Measurements from ENCODE around the gene ST3GAL6.
A peak's percentile ranks its signal among the peaks of the same experiment; 100 is the strongest.

ST3GAL6 gene

GRCh38 chr3:98814817-98815420 is 51.8 kb downstream of the ST3GAL6 start:
- H3K4me1 ChIP-seq (ENCODE audit: control insufficient read depth in 1 of 2, insufficient read depth in 2 of 2, low read length in 2 of 2): peaks cover 0 to 2% of the 10 kb centered on the region in 2 experiments
- no peaks in the 10 kb centered on the region for H3K79me1 ChIP-seq (ENCODE audit: low read length)
- no peak overlapping the region for H2AFZ ChIP-seq (ENCODE audit: insufficient read depth, low read length, poor library complexity)
- H2AK5ac ChIP-seq (ENCODE audit: low read length): no peak overlapping the region
- H2BK5ac ChIP-seq (ENCODE audit: low read depth, low read length, poor library complexity): no peak overlapping the region
- no peak overlapping the region for H3K18ac ChIP-seq (ENCODE audit: low read length)
- H3K79me2 ChIP-seq (ENCODE audit: control insufficient read depth, insufficient read depth, low read length, poor library complexity): no peaks in the 10 kb centered on the region
- H3K36me3 ChIP-seq (ENCODE audit: control insufficient read depth in 1 of 2, insufficient read depth in 2 of 2, low read length in 2 of 2): peaks cover 2 to 4% of the 10 kb centered on the region in 2 experiments
- DNase-seq: peak in 1 of 2 donors; percentile 44
- H2BK120ac ChIP-seq (ENCODE audit: insufficient read depth, low read length, poor library complexity): no peak overlapping the region
- H4K12ac ChIP-seq (ENCODE audit: low read depth, low read length): no peak overlapping the region
- H3K23ac ChIP-seq (ENCODE audit: low read length): no peak overlapping the region
- H3K14ac ChIP-seq (ENCODE audit: low read length): no peak overlapping the region
- H3K4ac ChIP-seq (ENCODE audit: low read depth, low read length): no peak overlapping the region
- H4K91ac ChIP-seq (ENCODE audit: low read depth, low read length): no peak overlapping the region
- H3K9ac ChIP-seq (ENCODE audit: low read length): no peak overlapping the region
- no peaks in the 10 kb centered on the region for H3K27me3 ChIP-seq (ENCODE audit: insufficient read depth, low read length)
- H3K4me3 ChIP-seq (ENCODE audit: low read depth, low read length): no peak overlapping the region
- H3K27ac ChIP-seq (ENCODE audit: low read depth, low read length): peak overlapping the region; percentile 88
- no CpG with 5 or more reads among the region's 5 CpGs for WGBS (ENCODE audit: extremely low coverage, insufficient coverage, insufficient read length)
- H2BK12ac ChIP-seq (ENCODE audit: low read length): no peak overlapping the region
- H3K9me3 ChIP-seq (ENCODE audit: insufficient read depth, low read depth, low read length): no peaks in the 10 kb centered on the region
- H4K8ac ChIP-seq (ENCODE audit: low read depth, low read length): no peak overlapping the region
- peak overlapping the region; percentile 12 for H3K4me2 ChIP-seq (ENCODE audit: low read length)

GRCh38 chr3:98817547-98818041 is 54.5 kb downstream of the ST3GAL6 start:
- Histone ChIP-seq H4K8ac (ENCODE audit: low read depth, low read length) (no peak overlapping the region), H3K4me3 (ENCODE audit: low read depth, low read length) (no peak overlapping the region), H3K27ac (ENCODE audit: low read depth, low read length) (no peak overlapping the region), H3K9me3 (ENCODE audit: insufficient read depth, low read depth, low read length) (no peaks in the 10 kb centered on the region), H3K4me1 (ENCODE audit: control insufficient read depth in 1 of 2, insufficient read depth in 2 of 2, low read length in 2 of 2) (peaks cover 0 to 2% of the 10 kb centered on the region in 2 experiments), H3K23ac (ENCODE audit: low read length) (no peak overlapping the region), H3K4me2 (ENCODE audit: low read length) (no peak overlapping the region), H3K9ac (ENCODE audit: low read length) (no peak overlapping the region), H3K18ac (ENCODE audit: low read length) (no peak overlapping the region), H3K36me3 (ENCODE audit: control insufficient read depth in 1 of 2, insufficient read depth in 2 of 2, low read length in 2 of 2) (peaks cover 3 to 4% of the 10 kb centered on the region in 2 experiments), H2BK5ac (ENCODE audit: low read depth, low read length, poor library complexity) (no peak overlapping the region), H3K14ac (ENCODE audit: low read length) (no peak overlapping the region), H3K27me3 (ENCODE audit: insufficient read depth, low read length) (no peaks in the 10 kb centered on the region), H3K79me2 (ENCODE audit: control insufficient read depth, insufficient read depth, low read length, poor library complexity) (no peaks in the 10 kb centered on the region), H3K4ac (ENCODE audit: low read depth, low read length) (no peak overlapping the region), H2AFZ (ENCODE audit: insufficient read depth, low read length, poor library complexity) (no peak overlapping the region), H4K12ac (ENCODE audit: low read depth, low read length) (no peak overlapping the region), H3K79me1 (ENCODE audit: low read length) (no peaks in the 10 kb centered on the region), H2AK5ac (ENCODE audit: low read length) (no peak overlapping the region), H4K91ac (ENCODE audit: low read depth, low read length) (no peak overlapping the region), H2BK12ac (ENCODE audit: low read length) (no peak overlapping the region), H2BK120ac (ENCODE audit: insufficient read depth, low read length, poor library complexity) (no peak overlapping the region)
- no CpG with 5 or more reads among the region's 3 CpGs for WGBS (ENCODE audit: extremely low coverage, insufficient coverage, insufficient read length)
- DNase-seq: peak in 1 of 2 donors; percentile 85

- no peak overlapping the region for H4K8ac ChIP-seq (ENCODE audit: low read depth, low read length)
- no peaks in the 10 kb centered on the region for H3K9me3 ChIP-seq (ENCODE audit: insufficient read depth, low read depth, low read length)
- no CpG with 5 or more reads among the region's 3 CpGs for WGBS (ENCODE audit: extremely low coverage, insufficient coverage, insufficient read length)
- H3K79me2 ChIP-seq (ENCODE audit: control insufficient read depth, insufficient read depth, low read length, poor library complexity): no peaks in the 10 kb centered on the region
- H3K4me2 ChIP-seq (ENCODE audit: low read length): no peak overlapping the region
- no peaks in the 10 kb centered on the region for H3K4me1 ChIP-seq (ENCODE audit: control insufficient read depth in 1 of 2, insufficient read depth in 2 of 2, low read length in 2 of 2)
- no peak overlapping the region for H2BK120ac ChIP-seq (ENCODE audit: insufficient read depth, low read length, poor library complexity)
- peaks cover 3 to 4% of the 10 kb centered on the region in 2 experiments for H3K36me3 ChIP-seq (ENCODE audit: control insufficient read depth in 1 of 2, insufficient read depth in 2 of 2, low read length in 2 of 2)
- H2AFZ ChIP-seq (ENCODE audit: insufficient read depth, low read length, poor library complexity): no peak overlapping the region
- no peak overlapping the region for H3K4ac ChIP-seq (ENCODE audit: low read depth, low read length)
- H2BK5ac ChIP-seq (ENCODE audit: low read depth, low read length, poor library complexity): no peak overlapping the region
- no peak overlapping the region for H2AK5ac ChIP-seq (ENCODE audit: low read length)
- no peak overlapping the region for H2BK12ac ChIP-seq (ENCODE audit: low read length)
- H3K27me3 ChIP-seq (ENCODE audit: insufficient read depth, low read length): no peaks in the 10 kb centered on the region
- no peak for DNase-seq
- H3K27ac ChIP-seq (ENCODE audit: low read depth, low read length): no peak overlapping the region
- no peak overlapping the region for H3K14ac ChIP-seq (ENCODE audit: low read length)
- H3K79me1 ChIP-seq (ENCODE audit: low read length): no peaks in the 10 kb centered on the region
- H3K9ac ChIP-seq (ENCODE audit: low read length): no peak overlapping the region
- no peak overlapping the region for H3K4me3 ChIP-seq (ENCODE audit: low read depth, low read length)
- H4K91ac ChIP-seq (ENCODE audit: low read depth, low read length): no peak overlapping the region
- H3K23ac ChIP-seq (ENCODE audit: low read length): no peak overlapping the region
- no peak overlapping the region for H3K18ac ChIP-seq (ENCODE audit: low read length)
- H4K12ac ChIP-seq (ENCODE audit: low read depth, low read length): no peak overlapping the region
Measured at GRCh38 chr3:98821063-98821462, 57.9 kb downstream of the ST3GAL6 start.

GRCh38 chr3:98823791-98824190 is 60.7 kb downstream of the ST3GAL6 start:
- Histone ChIP-seq H2BK5ac (ENCODE audit: low read depth, low read length, poor library complexity) (no peak overlapping the region), H2BK12ac (ENCODE audit: low read length) (no peak overlapping the region), H3K36me3 (ENCODE audit: control insufficient read depth in 1 of 2, insufficient read depth in 2 of 2, low read length in 2 of 2) (peaks cover 0 to 3% of the 10 kb centered on the region in 2 experiments), H3K27me3 (ENCODE audit: insufficient read depth, low read length) (no peaks in the 10 kb centered on the region), H3K9ac (ENCODE audit: low read length) (no peak overlapping the region), H3K23ac (ENCODE audit: low read length) (peak overlapping the region; percentile 89), H3K79me2 (ENCODE audit: control insufficient read depth, insufficient read depth, low read length, poor library complexity) (no peaks in the 10 kb centered on the region), H4K12ac (ENCODE audit: low read depth, low read length) (no peak overlapping the region), H3K14ac (ENCODE audit: low read length) (no peak overlapping the region), H3K18ac (ENCODE audit: low read length) (no peak overlapping the region), H4K91ac (ENCODE audit: low read depth, low read length) (no peak overlapping the region), H3K27ac (ENCODE audit: low read depth, low read length) (no peak overlapping the region), H3K4me3 (ENCODE audit: low read depth, low read length) (peak overlapping the region; percentile 48), H2AFZ (ENCODE audit: insufficient read depth, low read length, poor library complexity) (no peak overlapping the region), H3K4me2 (ENCODE audit: low read length) (no peak overlapping the region), H3K9me3 (ENCODE audit: insufficient read depth, low read depth, low read length) (no peaks in the 10 kb centered on the region), H3K4me1 (ENCODE audit: control insufficient read depth in 1 of 2, insufficient read depth in 2 of 2, low read length in 2 of 2) (no peaks in the 10 kb centered on the region), H3K79me1 (ENCODE audit: low read length) (no peaks in the 10 kb centered on the region), H2BK120ac (ENCODE audit: insufficient read depth, low read length, poor library complexity) (no peak overlapping the region), H3K4ac (ENCODE audit: low read depth, low read length) (no peak overlapping the region), H4K8ac (ENCODE audit: low read depth, low read length) (no peak overlapping the region), H2AK5ac (ENCODE audit: low read length) (no peak overlapping the region)
- WGBS (ENCODE audit: extremely low coverage, insufficient coverage, insufficient read length): no CpG with 5 or more reads among the region's 4 CpGs
- DNase-seq: no peak

All from trophoblast cell (in vitro differentiated cells and primary cell).